ENCODE measurements around the gene FUBP3. TPM values are rescaled to one million over a fixed set of nuclear protein-coding genes. Genes with fewer than 3 reads are reported as not detected.

FUBP3 gene
- 10 to 100 TPM; 34.7 to 37.8 TPM for total RNA-seq

- POLR2A ChIA-PET, result interaction anchor here (1.9 kb wide), 1 partner anchor 114 kb away, joined by 6 read pairs; the partner anchor contains the start of gene EXOSC2
- no peaks in the 10 kb centered on the region for H3K27me3 Mint-ChIP-seq
- peak within 1 kb of the TSS; percentile 90 for H3K27ac Mint-ChIP-seq
- H3K36me3 Mint-ChIP-seq, result no peaks in the 10 kb centered on the region
- H3K4me3 Mint-ChIP-seq, result peak within 1 kb of the TSS; percentile 94
- H3K9me3 Mint-ChIP-seq, result no peaks in the 10 kb centered on the region
- DNase-seq (peak; percentile 89), ATAC-seq (ENCODE audit: low read depth) (peak; percentile 79)
- peaks cover 22% of the 10 kb centered on the region for H3K4me1 Mint-ChIP-seq
Observed at GRCh38 chr9:130578865-130579737, at the start of gene FUBP3. Gene FUBP3, plus strand, starts transcription at chr9:130579577. Its CDS starts 104 bp downstream, at chr9:130579681.

- peaks cover 3% of the 10 kb centered on the region for H3K4me1 Mint-ChIP-seq
- ATAC-seq (ENCODE audit: low read depth), result no peak
- H3K27ac Mint-ChIP-seq, result no peak overlapping the region
- DNase-seq, result no peak
- H3K4me3 Mint-ChIP-seq, result no peak overlapping the region
- POLR2A ChIA-PET, result no interaction called here
- peaks cover 22% of the 10 kb centered on the region for H3K27me3 Mint-ChIP-seq
- no peaks in the 10 kb centered on the region for H3K9me3 Mint-ChIP-seq
- no peaks in the 10 kb centered on the region for H3K36me3 Mint-ChIP-seq
Observed at GRCh38 chr9:130530938-130531337, 48.4 kb upstream of the FUBP3 start.

GRCh38 chr9:130531670-130532069, 47.7 kb upstream of the FUBP3 start:
- peaks cover 4% of the 10 kb centered on the region for H3K4me1 Mint-ChIP-seq
- no peak overlapping the region for H3K4me3 Mint-ChIP-seq
- no peak overlapping the region for H3K27ac Mint-ChIP-seq
- DNase-seq (no peak), ATAC-seq (ENCODE audit: low read depth) (no peak)
- H3K36me3 Mint-ChIP-seq, result no peaks in the 10 kb centered on the region
- H3K9me3 Mint-ChIP-seq, result no peaks in the 10 kb centered on the region
- H3K27me3 Mint-ChIP-seq, result peaks cover 28% of the 10 kb centered on the region
- POLR2A ChIA-PET, result no interaction called here

GRCh38 chr9:130532426-130533080, 46.8 kb upstream of the FUBP3 start:
- H3K27ac Mint-ChIP-seq, result no peak overlapping the region
- H3K4me1 Mint-ChIP-seq, result peaks cover 7% of the 10 kb centered on the region
- POLR2A ChIA-PET, result no interaction called here
- no peak for DNase-seq
- no peak for ATAC-seq (ENCODE audit: low read depth)
- H3K27me3 Mint-ChIP-seq, result peaks cover 37% of the 10 kb centered on the region
- H3K9me3 Mint-ChIP-seq, result no peaks in the 10 kb centered on the region
- no peak overlapping the region for H3K4me3 Mint-ChIP-seq
- no peaks in the 10 kb centered on the region for H3K36me3 Mint-ChIP-seq

- peaks cover 10% of the 10 kb centered on the region for H3K4me1 Mint-ChIP-seq
- no peak overlapping the region for H3K4me3 Mint-ChIP-seq
- POLR2A ChIA-PET, result no interaction called here
- no peak overlapping the region for H3K27ac Mint-ChIP-seq
- DNase-seq, result no peak
- H3K36me3 Mint-ChIP-seq, result no peaks in the 10 kb centered on the region
- H3K27me3 Mint-ChIP-seq, result peaks cover 67% of the 10 kb centered on the region
- ATAC-seq (ENCODE audit: low read depth), result no peak
- no peaks in the 10 kb centered on the region for H3K9me3 Mint-ChIP-seq
Observed at GRCh38 chr9:130535818-130536521, 43.4 kb upstream of the FUBP3 start.

- POLR2A ChIA-PET, result no interaction called here
- no peaks in the 10 kb centered on the region for H3K36me3 Mint-ChIP-seq
- no peak overlapping the region for H3K27ac Mint-ChIP-seq
- H3K4me3 Mint-ChIP-seq, result no peak overlapping the region
- peaks cover 68% of the 10 kb centered on the region for H3K27me3 Mint-ChIP-seq
- DNase-seq (no peak), ATAC-seq (ENCODE audit: low read depth) (no peak)
- H3K9me3 Mint-ChIP-seq, result no peaks in the 10 kb centered on the region
- H3K4me1 Mint-ChIP-seq, result peaks cover 10% of the 10 kb centered on the region
Observed at GRCh38 chr9:130536701-130537107, 42.7 kb upstream of the FUBP3 start.

- no peak for DNase-seq
- ATAC-seq (ENCODE audit: low read depth), result no peak
- H3K27me3 Mint-ChIP-seq, result peaks cover 68% of the 10 kb centered on the region
- POLR2A ChIA-PET, result interaction anchor here (0.6 kb wide), 1 partner anchor 13 kb away, joined by 4 read pairs; no protein-coding TSS in a partner anchor
- no peaks in the 10 kb centered on the region for H3K9me3 Mint-ChIP-seq
- no peak overlapping the region for H3K4me3 Mint-ChIP-seq
- H3K36me3 Mint-ChIP-seq, result no peaks in the 10 kb centered on the region
- peaks cover 10% of the 10 kb centered on the region for H3K4me1 Mint-ChIP-seq
- H3K27ac Mint-ChIP-seq, result no peak overlapping the region
Observed at GRCh38 chr9:130537346-130538050, 41.9 kb upstream of the FUBP3 start.

GRCh38 chr9:130539420-130540223, 39.8 kb upstream of the FUBP3 start:
- peaks cover 69% of the 10 kb centered on the region for H3K27me3 Mint-ChIP-seq
- no peaks in the 10 kb centered on the region for H3K9me3 Mint-ChIP-seq
- H3K36me3 Mint-ChIP-seq, result no peaks in the 10 kb centered on the region
- peaks cover 10% of the 10 kb centered on the region for H3K4me1 Mint-ChIP-seq
- no peak for ATAC-seq (ENCODE audit: low read depth)
- H3K4me3 Mint-ChIP-seq, result no peak overlapping the region
- DNase-seq, result no peak
- POLR2A ChIA-PET, result no interaction called here
- H3K27ac Mint-ChIP-seq, result no peak overlapping the region

- H3K9me3 Mint-ChIP-seq, result no peaks in the 10 kb centered on the region
- no peak for ATAC-seq (ENCODE audit: low read depth)
- H3K27ac Mint-ChIP-seq, result no peak overlapping the region
- peaks cover 6% of the 10 kb centered on the region for H3K4me1 Mint-ChIP-seq
- H3K27me3 Mint-ChIP-seq, result peaks cover 52% of the 10 kb centered on the region
- no peak for DNase-seq
- POLR2A ChIA-PET, result no interaction called here
- H3K36me3 Mint-ChIP-seq, result no peaks in the 10 kb centered on the region
- no peak overlapping the region for H3K4me3 Mint-ChIP-seq
Observed at GRCh38 chr9:130541533-130541932, 37.8 kb upstream of the FUBP3 start.

- DNase-seq (no peak), ATAC-seq (ENCODE audit: low read depth) (no peak)
- Mint-ChIP-seq H3K27ac (no peak overlapping the region), H3K4me3 (no peak overlapping the region), H3K36me3 (no peaks in the 10 kb centered on the region), H3K9me3 (no peaks in the 10 kb centered on the region), H3K27me3 (peaks cover 49% of the 10 kb centered on the region), H3K4me1 (peaks cover 5% of the 10 kb centered on the region)
- POLR2A ChIA-PET, result no interaction called here
Observed at GRCh38 chr9:130542038-130542437, 37.3 kb upstream of the FUBP3 start.

- no peaks in the 10 kb centered on the region for H3K9me3 Mint-ChIP-seq
- ATAC-seq (ENCODE audit: low read depth) (no peak), DNase-seq (no peak)
- H3K27me3 Mint-ChIP-seq, result peaks cover 43% of the 10 kb centered on the region
- H3K4me3 Mint-ChIP-seq, result no peak overlapping the region
- H3K4me1 Mint-ChIP-seq, result peaks cover 2% of the 10 kb centered on the region
- H3K36me3 Mint-ChIP-seq, result no peaks in the 10 kb centered on the region
- H3K27ac Mint-ChIP-seq, result no peak overlapping the region
- POLR2A ChIA-PET, result no interaction called here
Observed at GRCh38 chr9:130542457-130543228, 36.7 kb upstream of the FUBP3 start.

- Mint-ChIP-seq H3K4me1 (no peaks in the 10 kb centered on the region), H3K36me3 (no peaks in the 10 kb centered on the region)
Observed at GRCh38 chr9:130543368-130543767, 36.0 kb upstream of the FUBP3 start.

More at GRCh38 chr9:130543368-130543767, 36.0 kb upstream of the FUBP3 start:
- peaks cover 35% of the 10 kb centered on the region for H3K27me3 Mint-ChIP-seq
- POLR2A ChIA-PET, result no interaction called here
- no peak for ATAC-seq (ENCODE audit: low read depth)
- H3K27ac Mint-ChIP-seq, result no peak overlapping the region
- H3K9me3 Mint-ChIP-seq, result no peaks in the 10 kb centered on the region
- no peak overlapping the region for H3K4me3 Mint-ChIP-seq
- DNase-seq, result no peak
